PFSK-1 (cell line): ENCODE results near the gene TRPV4.
A peak's percentile ranks its signal among the peaks of the same experiment; 100 is the strongest.

ENCODE experiments used
- FOXP2 ChIP-seq: optimal IDR thresholded peaks from 2 replicates; pipeline ENCODE3; 2011; ENCODE audit warnings: borderline replicate concordance, control low read depth, inconsistent platforms; ENCODE audit not compliant: insufficient read depth; ENCODE audit errors: extremely low read length, extremely low read depth
- POLR2AphosphoS5 ChIP-seq: IDR thresholded peaks from 2 replicates; pipeline ENCODE4 v1.6.1; 2012; ENCODE audit warnings: low read depth, mild to moderate bottlenecking, control low read depth, low read length, moderate library complexity
- REST ChIP-seq, 2 experiments: IDR thresholded peaks; 2 replicates each; pipeline versions ENCODE4 v1.6.1 to v1.8.0; 2011 to 2012; ENCODE audit warnings: low read depth in 2 of 2, low read length in 2 of 2, control low read depth in 1 of 2, inconsistent platforms in 1 of 2, mild to moderate bottlenecking in 1 of 2, moderate library complexity in 1 of 2; ENCODE audit not compliant: insufficient read depth in 1 of 2
- SIN3A ChIP-seq: IDR thresholded peaks from 2 replicates; pipeline ENCODE4 v1.6.1; 2012; ENCODE audit warnings: mild to moderate bottlenecking, low read length, moderate library complexity, borderline replicate concordance; ENCODE audit not compliant: insufficient read depth
- TAF1 ChIP-seq: IDR thresholded peaks from 2 replicates; pipeline ENCODE4 v1.6.1; 2012; ENCODE audit warnings: low read length, control low read depth, borderline replicate concordance; ENCODE audit not compliant: insufficient read depth

The TRPV4 gene

DNA sequence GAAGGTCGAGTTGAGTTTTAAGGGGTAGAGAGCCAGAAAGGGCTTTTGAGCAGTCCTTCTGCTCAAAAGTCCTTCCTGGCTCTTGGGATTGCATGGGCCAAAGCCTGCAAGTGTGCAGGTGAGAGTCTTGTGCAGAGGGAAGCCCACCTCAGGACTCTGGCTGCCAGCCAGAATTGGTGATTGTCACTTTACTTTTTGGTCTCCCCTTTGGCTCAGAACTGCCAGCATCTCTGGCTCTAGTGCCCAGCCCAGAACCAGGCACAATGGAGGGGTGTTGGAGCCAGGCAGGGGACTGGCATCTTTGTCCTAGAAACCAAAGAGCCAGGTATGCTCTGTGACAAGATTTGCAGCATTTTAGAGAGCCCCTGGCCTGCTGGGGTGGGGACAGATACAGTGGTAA lies 96.1 kb downstream of the TRPV4 start:
- TF ChIP-seq REST (IDR thresholded peaks at IDR 0.05; ENCODE audit: insufficient read depth in 1 of 2, low read depth in 2 of 2, low read length in 2 of 2) (no peak), TAF1 (no peak), POLR2AphosphoS5 (no peak), SIN3A (no peak), FOXP2 (no peak)

DNA sequence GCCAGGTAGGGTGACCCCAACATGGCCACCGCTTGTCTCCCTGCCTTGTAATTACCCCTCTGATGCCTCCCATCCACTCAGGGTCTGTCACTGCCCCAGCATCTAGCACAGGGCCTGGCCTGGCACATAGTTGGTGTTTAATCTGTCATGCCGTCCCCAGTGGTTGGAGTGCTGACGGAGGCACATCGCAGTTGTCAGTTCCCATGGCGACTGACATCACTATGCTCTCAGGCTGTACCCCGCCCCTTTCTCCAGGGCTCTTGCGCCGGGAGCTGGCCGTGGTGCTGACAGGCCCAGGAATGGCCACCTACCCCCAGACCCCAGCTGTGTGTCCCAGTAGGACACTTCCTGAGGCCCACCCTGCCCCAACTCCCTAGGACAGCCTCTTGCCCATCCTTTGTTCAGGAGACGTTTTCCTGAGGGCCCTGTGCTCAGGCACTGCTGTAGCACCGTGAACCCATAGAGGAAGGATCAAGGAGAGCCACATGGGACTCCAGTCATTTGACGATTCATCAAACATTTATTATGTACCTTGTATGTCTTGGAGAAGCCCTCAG lies 96.6 kb downstream of the TRPV4 start:
- 0 out of 2 replicates have a peak, but pooled peaks have one; percentile 37 for TF ChIP-seq SIN3A
- TF ChIP-seq TAF1, result no peak
- TF ChIP-seq REST (IDR thresholded peaks at IDR 0.05; ENCODE audit: insufficient read depth in 1 of 2, low read depth in 2 of 2, low read length in 2 of 2), result peak; percentile 98
- TF ChIP-seq FOXP2, result peak; percentile 18

DNA sequence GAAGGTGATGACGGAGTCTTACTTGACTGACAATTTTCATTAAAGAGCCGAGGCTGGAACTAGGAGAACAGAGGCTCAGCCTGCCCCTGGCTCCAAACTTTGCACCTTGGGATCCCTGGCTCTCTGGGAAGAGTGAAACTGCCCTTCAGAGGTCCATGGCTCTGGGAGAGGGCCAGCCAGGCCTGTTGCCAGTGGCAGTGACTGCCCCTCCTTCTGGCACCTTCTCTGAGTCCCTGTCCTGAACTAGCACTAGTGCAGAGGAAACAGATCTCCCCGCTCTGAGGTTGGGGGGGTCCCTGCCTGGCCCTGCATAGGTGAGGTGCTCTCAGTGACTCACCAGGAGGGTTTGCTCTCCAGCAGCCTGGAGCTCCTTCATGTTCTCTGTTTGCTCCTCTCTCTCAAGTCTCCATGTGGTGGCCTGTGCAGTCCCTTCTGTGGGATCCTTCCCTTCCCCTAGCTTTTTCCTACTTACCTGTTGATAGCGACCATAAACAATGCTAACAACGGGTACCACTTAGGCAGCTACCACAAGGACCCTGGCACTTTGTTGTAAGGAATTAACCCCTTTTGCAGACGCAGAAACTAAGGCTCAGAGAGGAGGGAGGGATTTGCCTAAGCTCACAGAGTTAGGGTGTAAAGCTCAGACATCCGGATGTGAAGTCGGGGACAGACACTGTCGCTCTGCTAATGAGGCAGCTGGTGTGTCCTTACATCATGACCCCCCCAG lies 97.2 kb downstream of the TRPV4 start:
- TF ChIP-seq REST (IDR thresholded peaks at IDR 0.05; ENCODE audit: insufficient read depth in 1 of 2, low read depth in 2 of 2, low read length in 2 of 2) (no peak), TAF1 (no peak), SIN3A (no peak), POLR2AphosphoS5 (no peak), FOXP2 (no peak)

- peak; percentile 70 to 82 for TF ChIP-seq REST (IDR thresholded peaks at IDR 0.05; ENCODE audit: insufficient read depth in 1 of 2, low read depth in 2 of 2, low read length in 2 of 2)
- no peak for TF ChIP-seq SIN3A
Measured at GRCh38 chr12:109735051-109735521, 98.1 kb downstream of the TRPV4 start.
